NT2/D1 (cell line): ENCODE data around the gene TCN2.

ENCODE experiments used
- SUZ12 ChIP-seq: IDR thresholded peaks from 2 replicates; pipeline ENCODE4 v1.6.1; 2011; ENCODE audit not compliant: insufficient read length, insufficient read depth; ENCODE audit errors: extremely low read depth
- YY1 ChIP-seq: IDR thresholded peaks from 2 replicates; pipeline ENCODE4 v1.6.1; 2011; ENCODE audit not compliant: insufficient read length, insufficient read depth
- ZNF274 ChIP-seq: IDR thresholded peaks from 2 replicates; pipeline ENCODE4 v1.6.1; 2011; ENCODE audit warnings: mild to moderate bottlenecking, low read depth, low read length

DNA sequence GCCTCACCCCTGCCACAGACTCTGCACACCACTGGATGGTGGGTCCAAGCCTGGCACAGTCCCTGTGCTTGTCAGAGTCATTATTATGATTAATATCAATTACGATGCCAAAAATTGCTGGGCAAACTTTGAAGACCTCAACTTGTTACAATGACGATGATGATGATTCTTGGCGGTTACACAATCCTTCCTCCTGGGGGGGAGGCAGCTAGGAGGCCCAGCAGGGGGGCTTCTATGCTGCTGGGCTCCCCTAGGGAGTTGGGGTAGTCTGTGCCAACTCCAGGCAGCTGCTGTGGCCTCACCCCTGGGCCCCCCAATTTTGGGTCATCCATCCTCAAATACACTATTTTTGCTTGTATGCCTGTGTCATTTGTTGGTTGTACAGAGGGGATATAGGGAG, 40.6 kb downstream of the TCN2 start:
- TF ChIP-seq ZNF274: no peak
- no peak for TF ChIP-seq SUZ12
- TF ChIP-seq YY1: no peak
